H9 (cell line): Measurements from ENCODE around the gene BDNF. TPM values are rescaled to one million over a fixed set of nuclear protein-coding genes. Genes with fewer than 3 reads are reported as not detected.

Experiments used
- DNase-seq: peaks from one replicate; pipeline ENCODE4 v3.0.0-alpha.2; 2017
- H2AFZ ChIP-seq: one replicate; pipeline ENCODE4 v1.6.1; 2013; ENCODE audit warnings: mild to moderate bottlenecking, low read length, control low read depth, moderate library complexity
- H2AK5ac ChIP-seq: 2 replicates; pipeline ENCODE4 v1.6.1; 2013; ENCODE audit warnings: low read length, control low read depth, mixed read lengths; ENCODE audit not compliant: insufficient read length
- H2BK120ac ChIP-seq: one replicate; pipeline ENCODE4 v1.6.1; 2013; ENCODE audit warnings: low read depth, mild to moderate bottlenecking, low read length, control low read depth, inconsistent platforms; ENCODE audit not compliant: poor library complexity, severe bottlenecking
- H2BK12ac ChIP-seq: 2 replicates; pipeline ENCODE4 v1.6.1; 2013; ENCODE audit warnings: low read length, control low read depth, mixed read lengths, low read depth; ENCODE audit not compliant: insufficient read length
- H2BK15ac ChIP-seq: 2 replicates; pipeline ENCODE4 v1.6.1; 2013; ENCODE audit warnings: low read depth, low read length, control low read depth
- H2BK20ac ChIP-seq: one replicate; pipeline ENCODE4 v1.6.1; 2013; ENCODE audit warnings: low read depth, mild to moderate bottlenecking, low read length, control low read depth, inconsistent platforms; ENCODE audit not compliant: poor library complexity, severe bottlenecking
- H2BK5ac ChIP-seq: 2 replicates; pipeline ENCODE4 v1.6.1; 2013; ENCODE audit warnings: low read length, control low read depth, mixed read lengths; ENCODE audit not compliant: insufficient read length
- H3K14ac ChIP-seq: 2 replicates; pipeline ENCODE4 v1.6.1; 2013; ENCODE audit warnings: low read length, control low read depth; ENCODE audit not compliant: insufficient read depth
- H3K18ac ChIP-seq: 2 replicates; pipeline ENCODE4 v1.6.1; 2013; ENCODE audit warnings: low read depth, mild to moderate bottlenecking, mixed read lengths, low read length, control low read depth; ENCODE audit not compliant: insufficient read length
- H3K23ac ChIP-seq: 2 replicates; pipeline ENCODE4 v1.6.1; 2013; ENCODE audit warnings: low read length, control low read depth, mixed read lengths, low read depth; ENCODE audit not compliant: insufficient read length
- H3K23me2 ChIP-seq: 2 replicates; pipeline ENCODE4 v1.6.1; 2013; ENCODE audit warnings: low read depth, mild to moderate bottlenecking, mixed read lengths, low read length, control low read depth; ENCODE audit not compliant: insufficient read length, poor library complexity, severe bottlenecking
- H3K27ac ChIP-seq: 2 replicates; pipeline ENCODE4 v1.5.1; 2013; ENCODE audit warnings: low read length, control low read depth, mixed read lengths, low read depth; ENCODE audit not compliant: insufficient read length
- H3K27me3 ChIP-seq: 2 replicates; pipeline ENCODE4 v1.6.1; 2013; ENCODE audit warnings: low read length, control low read depth, inconsistent platforms; ENCODE audit not compliant: insufficient read depth
- H3K4ac ChIP-seq: 2 replicates; pipeline ENCODE4 v1.6.1; 2013; ENCODE audit warnings: low read depth, mild to moderate bottlenecking, control low read depth, inconsistent platforms, low read length, moderate library complexity
- H3K4me1 ChIP-seq: 2 replicates; pipeline ENCODE4 v1.6.1; 2013; ENCODE audit warnings: low read length, control low read depth, inconsistent platforms; ENCODE audit not compliant: insufficient read depth
- H3K4me2 ChIP-seq: 2 replicates; pipeline ENCODE4 v1.6.1; 2013; ENCODE audit warnings: low read length, control low read depth, mixed read lengths; ENCODE audit not compliant: insufficient read length, insufficient read depth
- H3K56ac ChIP-seq: 2 replicates; pipeline ENCODE4 v1.6.1; 2013; ENCODE audit warnings: low read depth, mild to moderate bottlenecking, mixed read lengths, low read length, control low read depth; ENCODE audit not compliant: insufficient read length
- H3K79me1 ChIP-seq: 2 replicates; pipeline ENCODE4 v1.6.1; 2013; ENCODE audit warnings: low read depth, mild to moderate bottlenecking, moderate library complexity, low read length, control low read depth, inconsistent platforms; ENCODE audit not compliant: insufficient read depth, poor library complexity, severe bottlenecking
- H3K79me2 ChIP-seq: 2 replicates; pipeline ENCODE4 v1.6.1; 2013; ENCODE audit warnings: low read length, control low read depth, inconsistent platforms; ENCODE audit not compliant: insufficient read depth
- H3K9ac ChIP-seq: 2 replicates; pipeline ENCODE4 v1.6.1; 2013; ENCODE audit warnings: low read length, control low read depth, mixed read lengths; ENCODE audit not compliant: insufficient read length; ENCODE audit errors: extremely low read depth
- H3K9me3 ChIP-seq: one replicate; pipeline ENCODE4 v1.6.1; 2013; ENCODE audit warnings: low read depth, low read length, inconsistent platforms; ENCODE audit not compliant: control insufficient read depth
- H3T11ph ChIP-seq: one replicate; pipeline ENCODE4 v1.6.1; 2013; ENCODE audit warnings: mild to moderate bottlenecking, low read length, control low read depth, inconsistent platforms
- H4K20me1 ChIP-seq: one replicate; pipeline ENCODE4 v1.6.1; 2013; ENCODE audit not compliant: control insufficient read depth, insufficient read length, insufficient read depth
- H4K5ac ChIP-seq: 2 replicates; pipeline ENCODE4 v1.6.1; 2013; ENCODE audit warnings: low read depth, mild to moderate bottlenecking, mixed read lengths, low read length, control low read depth; ENCODE audit not compliant: insufficient read length
- H4K8ac ChIP-seq: replicated peaks from 2 replicates; pipeline ENCODE4 v1.6.1; 2013; ENCODE audit warnings: low read length, control low read depth, mixed read lengths, low read depth; ENCODE audit not compliant: insufficient read length
- H4K91ac ChIP-seq: 2 replicates; pipeline ENCODE4 v1.6.1; 2013; ENCODE audit warnings: low read depth, mild to moderate bottlenecking, moderate library complexity, mixed read lengths, low read length, control low read depth; ENCODE audit not compliant: insufficient read length
- H3K27ac Mint-ChIP-seq, 3 experiments: 2 replicates in 2 of 3; 3 replicates in 1 of 3; pipeline ENCODE4 v1.8.0; 2020 to 2021; ENCODE audit warnings: mixed read lengths in 3 of 3, mild to moderate bottlenecking in 1 of 3, moderate library complexity in 1 of 3
- H3K27me3 Mint-ChIP-seq: 2 replicates; pipeline ENCODE4 v1.8.0; 2021; ENCODE audit warnings: low read depth, mild to moderate bottlenecking, moderate library complexity, mixed read lengths
- H3K36me3 Mint-ChIP-seq, 3 experiments: 2 replicates in 2 of 3; 3 replicates in 1 of 3; pipeline ENCODE4 v1.8.0; 2020 to 2021; ENCODE audit warnings: low read depth in 3 of 3, mixed read lengths in 3 of 3; ENCODE audit not compliant: insufficient read depth in 1 of 3
- H3K4me1 Mint-ChIP-seq, 2 experiments: 2 replicates each; pipeline ENCODE4 v1.8.0; 2020; ENCODE audit warnings: mixed read lengths in 2 of 2
- H3K4me3 Mint-ChIP-seq, 2 experiments: 2 replicates in 1 of 2; 3 replicates in 1 of 2; pipeline ENCODE4 v1.8.0; 2020 to 2021; ENCODE audit warnings: mild to moderate bottlenecking in 2 of 2, mixed read lengths in 2 of 2, moderate library complexity in 1 of 2
- H3K9me3 Mint-ChIP-seq, 2 experiments: 2 replicates in 1 of 2; 3 replicates in 1 of 2; pipeline ENCODE4 v1.8.0; 2020; ENCODE audit warnings: mild to moderate bottlenecking in 2 of 2, mixed read lengths in 2 of 2, moderate library complexity in 1 of 2
- CTCF ChIP-seq: fragments of 200-600 bp; sonication (generic); conservative IDR thresholded peaks from 3 replicates; pipeline ENCODE4 v1.8.0; 2021; ENCODE audit warnings: antibody characterized with exemption, mild to moderate bottlenecking
- WGBS: extraction: QIAGEN DNeasy Blood & Tissue Kit; methylation state at CpG from one replicate; pipeline ENCODE4 v1.1.7; 2013; ENCODE audit warnings: missing lambda C conversion rate, low lambda C conversion rate, mixed read lengths; ENCODE audit not compliant: insufficient read length; ENCODE audit errors: extremely low coverage; 5-methylcytosine and 5-hydroxymethylcytosine counted together
- total RNA-seq: library from RNA; stranded (reverse); gene quantifications from 2 replicates; pipeline ENCODE4 v1.2.1, GENCODE V29; 2021

The BDNF gene
- total RNA-seq, 1 experiment from 2014 or later = 2.7 TPM

- H3K23ac ChIP-seq = no peak overlapping the region
- H3K27me3 ChIP-seq = no peaks in the 10 kb centered on the region
- no peaks in the 10 kb centered on the region for H3K79me1 ChIP-seq
- no peak overlapping the region for H3K14ac ChIP-seq
- peaks cover 2% of the 10 kb centered on the region; the same call in 1 of the 2 replicates for H3K4me1 ChIP-seq
- H4K5ac ChIP-seq = no peak overlapping the region
- H3K56ac ChIP-seq = no peak overlapping the region
- H2AFZ ChIP-seq = no peak overlapping the region
- WGBS = no CpG with 5 or more reads among the region's 5 CpGs
- H2BK15ac ChIP-seq = no peak overlapping the region
- Mint-ChIP-seq H3K4me3 (no peak overlapping the region), H3K36me3 (peaks cover 0 to 12% (median 0%) of the 10 kb centered on the region in 3 experiments; a peak in 3 of 7 replicates), H3K4me1 (peaks cover 0 to 8% of the 10 kb centered on the region in 2 experiments; a peak in 2 of 4 replicates), H3K9me3 (peaks cover 10 to 17% of the 10 kb centered on the region in 2 experiments; a peak in 4 of 5 replicates), H3K27me3 (no peaks in the 10 kb centered on the region), H3K27ac (no peak overlapping the region)
- H2BK20ac ChIP-seq = no peak overlapping the region
- no peak overlapping the region for H3K4ac ChIP-seq
- no peak overlapping the region for H4K91ac ChIP-seq
- H3K9ac ChIP-seq = no peak overlapping the region
- H3K9me3 ChIP-seq = no peaks in the 10 kb centered on the region
- H3T11ph ChIP-seq = no peak overlapping the region
- no peaks in the 10 kb centered on the region for H4K20me1 ChIP-seq
- no peak overlapping the region for H2BK12ac ChIP-seq
- H4K8ac ChIP-seq = no peak overlapping the region
- TF ChIP-seq CTCF = no peak
- H3K4me2 ChIP-seq = no peak overlapping the region
- H3K27ac ChIP-seq = no peak overlapping the region
- H2AK5ac ChIP-seq = no peak overlapping the region
- H3K18ac ChIP-seq = no peak overlapping the region
- no peak for DNase-seq
- no peak overlapping the region for H2BK5ac ChIP-seq
- no peak overlapping the region for H2BK120ac ChIP-seq
- no peaks in the 10 kb centered on the region for H3K79me2 ChIP-seq
- H3K23me2 ChIP-seq = no peaks in the 10 kb centered on the region
Measured at GRCh38 chr11:27679136-27680015, 20.9 kb downstream of the BDNF start.
